HEK293 (cell line): ENCODE data around the gene GBF1.

Source experiments
- CTCF ChIP-seq: fragments of 450-650 bp; formaldehyde crosslinking; IDR thresholded peaks from 2 replicates; pipeline ENCODE4 v1.5.1; 2016; ENCODE audit warnings: missing biosample characterization, missing genetic modification characterization
- REST ChIP-seq: fragments of 450-650 bp; formaldehyde crosslinking; IDR thresholded peaks from 2 replicates; pipeline ENCODE4 v1.5.1; 2016; ENCODE audit warnings: missing biosample characterization, missing genetic modification characterization
- SALL2 ChIP-seq: fragments of 450-650 bp; formaldehyde crosslinking; IDR thresholded peaks from 2 replicates; pipeline ENCODE4 v1.5.0; 2017; ENCODE audit warnings: missing biosample characterization, mild to moderate bottlenecking, missing genetic modification characterization, borderline replicate concordance
- ZSCAN23 ChIP-seq: fragments of 450-650 bp; formaldehyde crosslinking; IDR thresholded peaks from 2 replicates; pipeline ENCODE4 v1.5.1; 2016; ENCODE audit warnings: missing biosample characterization, missing genetic modification characterization

DNA sequence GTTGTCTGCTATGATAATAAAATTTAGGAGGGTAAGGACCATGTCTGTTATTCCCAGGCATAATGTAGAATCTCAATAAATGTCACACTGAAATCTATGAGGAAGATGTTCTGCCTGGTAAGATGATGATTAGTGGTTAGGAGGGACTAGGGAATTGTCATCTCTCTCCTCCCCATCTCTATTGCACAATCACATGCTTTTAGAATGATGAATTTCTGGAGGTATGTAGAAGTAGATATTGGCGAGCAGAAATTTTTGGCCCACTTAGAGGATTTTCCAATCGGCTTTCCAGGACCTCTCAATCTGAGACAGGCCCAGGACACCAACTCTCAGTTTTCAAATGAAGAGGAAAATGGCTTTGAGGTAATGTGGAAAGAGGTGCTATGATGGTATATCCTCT is 2.0 kb upstream of the GBF1 start:
- TF ChIP-seq ZSCAN23 (tag by site-specific recombination) (no peak), SALL2 (tag by site-specific recombination) (no peak), CTCF (tag by site-specific recombination) (no peak), REST (tag by site-specific recombination) (no peak)
